H4 (cell line): ENCODE results near the gene RHBDL2. TPM values are rescaled to one million over a fixed set of nuclear protein-coding genes. Genes with fewer than 3 reads are reported as not detected.
"Not testable (repeated sequence)": the region's sequence is repeated elsewhere in the genome, so short reads cannot be mapped to it uniquely, and the experiment has no call there.

Experiments used
- DNase-seq: peaks from one replicate; pipeline ENCODE4 v3.0.0-alpha.2; 2015; ENCODE audit warnings: low spot score
- total RNA-seq: library from RNA; depleted of rRNA; stranded (reverse); fragments of >200 nt; shearing (Covaris generic); gene quantifications from 2 replicates; pipeline ENCODE4 v1.2.3, GENCODE V29; 2014; rRNA removed

Gene RHBDL2
- total RNA-seq: not detected in 2 replicates

GRCh38 chr1:38941527-38942019, at the start of gene RHBDL2:
Gene RHBDL2 (minus strand): TSS chr1:38941830. CDS start chr1:38919212, 22,618 bp downstream.
- DNase-seq: no peak

GRCh38 chr1:38990738-38991637, 49.4 kb upstream of the RHBDL2 start, which contains the start of gene AKIRIN1:
Gene AKIRIN1 (plus strand): TSS chr1:38991276. CDS start chr1:38991381, 105 bp downstream.
- DNase-seq: peak; percentile 90

- no peak for DNase-seq
Measured at GRCh38 chr1:38990386-38990737, 48.7 kb upstream of the RHBDL2 start.

GRCh38 chr1:38989979-38990378, 48.3 kb upstream of the RHBDL2 start:
- no peak for DNase-seq

GRCh38 chr1:38979380-38979779, 37.8 kb upstream of the RHBDL2 start:
- DNase-seq: not testable (repeated sequence)

- not testable (repeated sequence) for DNase-seq
Measured at GRCh38 chr1:38978245-38978542, 36.6 kb upstream of the RHBDL2 start.

- DNase-seq: not testable (repeated sequence)
Measured at GRCh38 chr1:38977399-38978244, 36.0 kb upstream of the RHBDL2 start.

- DNase-seq: no peak
Measured at GRCh38 chr1:38973659-38974437, 32.2 kb upstream of the RHBDL2 start.

- not testable (repeated sequence) for DNase-seq
Measured at GRCh38 chr1:38973145-38973544, 31.5 kb upstream of the RHBDL2 start.

- DNase-seq: no peak
Measured at GRCh38 chr1:38964140-38964548, 22.5 kb upstream of the RHBDL2 start.

- no peak for DNase-seq
Measured at GRCh38 chr1:38962560-38962959, 20.9 kb upstream of the RHBDL2 start.

- no peak for DNase-seq
Measured at GRCh38 chr1:38962113-38962512, 20.5 kb upstream of the RHBDL2 start.

GRCh38 chr1:38958967-38959366, 17.3 kb upstream of the RHBDL2 start:
- no peak for DNase-seq

- no peak for DNase-seq
Measured at GRCh38 chr1:38953433-38953860, 11.8 kb upstream of the RHBDL2 start.

- DNase-seq: no peak
Measured at GRCh38 chr1:38950553-38950952, 8.9 kb upstream of the RHBDL2 start.

GRCh38 chr1:38944547-38944946, 2.9 kb upstream of the RHBDL2 start:
- no peak for DNase-seq

- no peak for DNase-seq
Measured at GRCh38 chr1:38942664-38943428, 1.2 kb upstream of the RHBDL2 start.

- no peak for DNase-seq
Measured at GRCh38 chr1:38941093-38941492, 537 bp downstream of the RHBDL2 start.

- DNase-seq: no peak
Measured at GRCh38 chr1:38940339-38941047, 1.1 kb downstream of the RHBDL2 start.

GRCh38 chr1:38938722-38939260, 2.8 kb downstream of the RHBDL2 start:
- DNase-seq: no peak
